Glutamatergic neuron (in vitro differentiated cells): ENCODE results near the gene CUEDC1. TPM values are rescaled to one million over a fixed set of nuclear protein-coding genes. Genes with fewer than 3 reads are reported as not detected.

Source experiments
- DNase-seq: peaks from one replicate; pipeline ENCODE4 v3.0.0; 2022
- H3K27ac Mint-ChIP-seq: one replicate; pipeline ENCODE4 v1.8.0; 2020; ENCODE audit warnings: mild to moderate bottlenecking, mixed read lengths, inconsistent platforms; ENCODE audit not compliant: unreplicated experiment
- H3K27me3 Mint-ChIP-seq: one replicate; pipeline ENCODE4 v1.8.0; 2020; ENCODE audit warnings: mild to moderate bottlenecking, moderate library complexity, mixed read lengths, inconsistent platforms; ENCODE audit not compliant: unreplicated experiment
- H3K36me3 Mint-ChIP-seq: one replicate; pipeline ENCODE4 v1.8.0; 2020; ENCODE audit warnings: mild to moderate bottlenecking, mixed read lengths, inconsistent platforms; ENCODE audit not compliant: unreplicated experiment
- H3K4me1 Mint-ChIP-seq: one replicate; pipeline ENCODE4 v1.8.0; 2020; ENCODE audit warnings: mild to moderate bottlenecking, low read depth, mixed read lengths, inconsistent platforms; ENCODE audit not compliant: unreplicated experiment
- H3K4me3 Mint-ChIP-seq: one replicate; pipeline ENCODE4 v1.8.0; 2020; ENCODE audit warnings: mild to moderate bottlenecking, mixed read lengths, inconsistent platforms; ENCODE audit not compliant: unreplicated experiment
- H3K9me3 Mint-ChIP-seq: one replicate; pipeline ENCODE4 v1.8.0; 2020; ENCODE audit warnings: mild to moderate bottlenecking, moderate library complexity, mixed read lengths, inconsistent platforms; ENCODE audit not compliant: unreplicated experiment
- total RNA-seq: library from RNA; stranded (reverse); fragmentation: NEBNext Ultra II Directional; extraction: Animal tissue kit (Norgen Biotek cat#: 25700); gene quantifications from one replicate; pipeline ENCODE4 v1.2.1, GENCODE V29; 2021; ENCODE audit not compliant: unreplicated experiment
- TF ChIP-seq, protein P1 (sequence below): fragments of 200-600 bp; sonication (generic); IDR thresholded peaks from one replicate; pipeline ENCODE4 v1.5.0; 2021; ENCODE audit not compliant: partially characterized antibody, unreplicated experiment

The CUEDC1 gene
- total RNA-seq, 1 donor from 2014 or later: 22.9 TPM

- Mint-ChIP-seq H3K4me3 (no peak overlapping the region), H3K27me3 (no peaks in the 10 kb centered on the region), H3K27ac (no peak overlapping the region), H3K4me1 (peaks cover 2% of the 10 kb centered on the region), H3K36me3 (no peaks in the 10 kb centered on the region), H3K9me3 (no peaks in the 10 kb centered on the region)
- DNase-seq: no peak
- TF ChIP-seq, protein P1, sequence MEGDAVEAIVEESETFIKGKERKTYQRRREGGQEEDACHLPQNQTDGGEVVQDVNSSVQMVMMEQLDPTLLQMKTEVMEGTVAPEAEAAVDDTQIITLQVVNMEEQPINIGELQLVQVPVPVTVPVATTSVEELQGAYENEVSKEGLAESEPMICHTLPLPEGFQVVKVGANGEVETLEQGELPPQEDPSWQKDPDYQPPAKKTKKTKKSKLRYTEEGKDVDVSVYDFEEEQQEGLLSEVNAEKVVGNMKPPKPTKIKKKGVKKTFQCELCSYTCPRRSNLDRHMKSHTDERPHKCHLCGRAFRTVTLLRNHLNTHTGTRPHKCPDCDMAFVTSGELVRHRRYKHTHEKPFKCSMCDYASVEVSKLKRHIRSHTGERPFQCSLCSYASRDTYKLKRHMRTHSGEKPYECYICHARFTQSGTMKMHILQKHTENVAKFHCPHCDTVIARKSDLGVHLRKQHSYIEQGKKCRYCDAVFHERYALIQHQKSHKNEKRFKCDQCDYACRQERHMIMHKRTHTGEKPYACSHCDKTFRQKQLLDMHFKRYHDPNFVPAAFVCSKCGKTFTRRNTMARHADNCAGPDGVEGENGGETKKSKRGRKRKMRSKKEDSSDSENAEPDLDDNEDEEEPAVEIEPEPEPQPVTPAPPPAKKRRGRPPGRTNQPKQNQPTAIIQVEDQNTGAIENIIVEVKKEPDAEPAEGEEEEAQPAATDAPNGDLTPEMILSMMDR: no peak
These were observed 112.9 kb downstream of the CUEDC1 start for GRCh38 chr17:57842280-57842679.

DNA sequence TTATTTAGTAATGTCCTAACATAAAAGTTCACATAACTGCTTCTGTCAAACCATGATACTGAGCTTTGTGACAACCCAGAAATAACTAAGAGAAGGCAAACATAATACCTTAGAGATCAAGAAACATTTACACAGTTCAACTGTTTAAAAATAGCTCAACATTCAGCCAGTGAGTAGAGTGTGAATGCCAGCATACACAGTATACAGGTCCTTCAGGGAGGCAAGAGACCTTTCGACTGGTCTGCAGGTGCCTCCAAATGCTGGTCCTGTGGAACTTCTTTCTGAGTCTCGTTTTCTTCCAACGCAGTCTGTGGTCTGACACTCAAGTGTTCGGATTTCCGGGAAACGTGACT lies 115.7 kb downstream of the CUEDC1 start:
- no peaks in the 10 kb centered on the region for H3K9me3 Mint-ChIP-seq
- TF ChIP-seq, protein P1: no peak
- H3K4me3 Mint-ChIP-seq: no peak overlapping the region
- H3K4me1 Mint-ChIP-seq: no peaks in the 10 kb centered on the region
- no peak for DNase-seq
- no peak overlapping the region for H3K27ac Mint-ChIP-seq
- no peaks in the 10 kb centered on the region for H3K27me3 Mint-ChIP-seq
- no peaks in the 10 kb centered on the region for H3K36me3 Mint-ChIP-seq

- Mint-ChIP-seq H3K27me3 (no peaks in the 10 kb centered on the region), H3K27ac (no peak overlapping the region), H3K36me3 (no peaks in the 10 kb centered on the region), H3K4me3 (no peak overlapping the region), H3K4me1 (no peaks in the 10 kb centered on the region), H3K9me3 (no peaks in the 10 kb centered on the region)
- DNase-seq: no peak
- TF ChIP-seq, protein P1: no peak
These were observed 116.2 kb downstream of the CUEDC1 start for GRCh38 chr17:57838857-57839570.

DNA sequence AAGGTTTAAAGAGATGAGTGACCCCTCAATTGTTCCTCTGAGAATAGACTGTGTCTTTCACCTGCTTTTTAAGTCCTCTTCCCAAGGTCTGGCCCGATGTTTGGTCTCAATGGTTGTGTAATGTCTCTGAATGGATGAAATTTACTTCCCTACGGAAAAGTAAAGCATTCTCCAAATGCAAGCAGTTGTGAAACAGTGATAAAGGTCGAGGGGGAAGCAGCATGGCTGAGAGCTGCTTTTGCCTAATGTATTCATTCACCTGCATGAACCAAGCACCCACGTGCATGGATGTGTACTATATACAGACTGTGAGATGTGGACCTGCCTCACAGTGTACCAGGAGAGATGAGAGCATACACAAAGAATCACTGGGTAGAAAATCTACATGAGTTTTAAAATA lies 116.8 kb downstream of the CUEDC1 start:
- Mint-ChIP-seq H3K9me3 (no peaks in the 10 kb centered on the region), H3K27ac (no peak overlapping the region), H3K36me3 (no peaks in the 10 kb centered on the region), H3K27me3 (no peaks in the 10 kb centered on the region), H3K4me3 (no peak overlapping the region), H3K4me1 (no peaks in the 10 kb centered on the region)
- TF ChIP-seq, protein P1: no peak
- DNase-seq: no peak

GRCh38 chr17:57835333-57835900 lies 119.8 kb downstream of the CUEDC1 start:
- peaks cover 9% of the 10 kb centered on the region for H3K4me1 Mint-ChIP-seq
- TF ChIP-seq, protein P1: no peak

More at GRCh38 chr17:57835333-57835900, 119.8 kb downstream of the CUEDC1 start:
- no peak for DNase-seq
- Mint-ChIP-seq H3K9me3 (no peaks in the 10 kb centered on the region), H3K27me3 (no peaks in the 10 kb centered on the region), H3K4me3 (no peak overlapping the region), H3K36me3 (no peaks in the 10 kb centered on the region), H3K27ac (no peak overlapping the region)
